Thoracic aorta endothelial cell (primary cell): Measurements from ENCODE around the gene EGLN1. TPM values are rescaled to one million over a fixed set of nuclear protein-coding genes. Genes with fewer than 3 reads are reported as not detected.

Experiments used
- total RNA-seq: library from RNA; depleted of rRNA; stranded (reverse); fragments of >200 nt; gene quantifications from 2 replicates; pipeline ENCODE4 v1.2.3, GENCODE V29; 2012

The EGLN1 gene
- total RNA-seq: 92.8 and 110 TPM in 2 replicates

DNA sequence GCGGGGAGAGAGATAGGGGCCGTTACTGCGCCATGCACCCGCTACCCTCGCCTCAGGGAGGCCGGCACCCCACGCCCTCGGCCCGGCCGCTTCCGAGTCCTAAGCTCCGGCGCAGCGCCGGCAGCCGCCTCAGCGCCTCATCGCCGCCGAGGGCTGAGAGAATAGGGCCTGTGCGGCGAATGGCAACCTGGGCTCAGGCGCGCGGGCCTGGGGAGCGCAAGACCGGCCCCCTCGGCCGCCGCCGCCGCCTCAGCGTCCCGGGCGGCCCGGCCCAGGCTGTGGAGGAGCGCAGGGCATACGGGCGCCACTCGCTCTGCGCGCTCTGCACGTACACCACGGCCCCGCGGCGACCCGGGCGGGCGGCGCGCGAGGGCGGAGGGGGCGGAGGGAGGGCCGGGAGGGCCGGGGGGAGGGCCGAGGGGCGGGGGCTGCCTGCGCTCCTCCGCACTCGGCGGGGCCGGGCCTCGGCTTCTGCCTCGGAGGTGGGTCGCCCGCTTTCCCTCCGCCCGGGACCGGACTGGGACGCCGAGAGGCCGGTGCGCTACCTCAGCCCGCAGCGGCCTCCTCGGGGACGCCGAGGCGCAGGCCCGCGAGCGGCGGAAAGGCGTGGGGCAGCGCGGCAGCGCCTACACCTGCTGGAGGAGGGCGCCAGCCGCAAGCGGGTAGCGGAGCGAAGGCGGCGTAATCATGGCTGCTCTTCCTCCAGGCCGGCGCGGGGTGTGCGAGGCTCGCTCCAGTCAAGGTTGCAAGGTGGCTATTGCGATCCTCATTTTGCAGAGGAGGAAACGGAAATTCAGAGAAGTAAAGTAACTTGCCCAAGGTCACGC, at the start of gene EGLN1:
Gene EGLN1, minus strand, starts transcription at position 317 of the 827 bp plus-strand sequence. CDS start 399 bp downstream, outside the sequence.

GRCh38 chr1:231338270-231339128, 83.6 kb downstream of the EGLN1 start, which contains the start of gene SPRTN:
Gene SPRTN, plus strand, starts transcription at chr1:231338293. Its CDS starts 91 bp downstream, at chr1:231338384.

DNA sequence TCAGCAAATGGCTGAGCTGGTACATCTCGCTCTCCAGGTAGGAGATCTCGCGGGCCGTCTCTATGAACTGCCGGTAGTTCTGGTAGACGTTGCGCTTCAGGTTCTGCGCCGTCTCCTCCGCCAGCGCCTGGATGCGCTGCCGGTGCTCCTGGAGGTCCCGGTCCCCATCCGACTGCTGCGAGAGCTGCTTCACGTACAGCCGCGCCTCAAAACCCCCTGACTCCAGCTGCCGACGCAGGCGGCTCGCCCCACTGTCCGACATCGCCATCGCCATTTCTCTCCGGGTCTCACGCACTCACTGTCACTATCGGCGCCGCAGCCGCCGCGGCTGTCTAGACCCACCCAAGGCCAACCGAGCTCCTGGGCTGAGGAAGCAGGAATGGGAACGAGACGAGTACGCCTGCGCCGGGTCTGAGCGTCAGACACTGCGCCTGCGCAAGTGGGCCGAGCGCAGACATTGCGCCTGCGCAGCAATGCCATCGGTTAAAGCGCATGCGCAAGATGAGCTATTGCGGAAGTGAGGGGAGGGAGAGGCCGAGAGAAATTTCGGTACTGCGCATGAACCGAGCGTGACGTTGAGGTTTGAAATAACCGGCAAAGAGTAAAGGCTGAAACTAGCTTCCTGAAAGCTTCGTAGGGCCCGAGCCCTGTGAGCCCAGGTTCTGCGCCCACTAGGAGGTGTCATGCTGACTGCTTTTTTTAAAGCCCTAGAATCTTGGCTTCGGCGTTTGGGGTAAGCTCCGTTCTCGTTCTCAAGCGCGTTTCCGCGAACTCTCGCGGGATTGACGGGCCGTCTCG, 84.4 kb downstream of the EGLN1 start, which contains the start of gene EXOC8:
Gene EXOC8, minus strand, starts transcription at position 381 of the 798 bp plus-strand sequence. Its CDS starts 107 bp downstream, at position 274.

Other genes starting within 250 kb of the EGLN1 start
- 69.0 and 81.2 TPM in 2 replicates for gene GNPAT, start 181.1 kb downstream of the EGLN1 start, total RNA-seq
- 29.7 and 31.1 TPM in 2 replicates for gene EXOC8, start 84.4 kb downstream of the EGLN1 start, total RNA-seq
- gene SPRTN, start 84.0 kb downstream of the EGLN1 start, total RNA-seq: 28.4 and 30.5 TPM in 2 replicates
- 41.2 and 41.4 TPM in 2 replicates for gene TSNAX, start 106.4 kb upstream of the EGLN1 start, total RNA-seq
- 18.0 and 20.3 TPM in 2 replicates for gene DISC1, start 204.5 kb upstream of the EGLN1 start, total RNA-seq